ENCODE measurements around the gene PACRG.

Gene PACRG

GRCh38 chr6:163342571-163343539 lies 615.1 kb downstream of the PACRG start:
- no peaks in the 10 kb centered on the region for H3K27me3 Mint-ChIP-seq (ENCODE audit: low read depth)
- H3K4me3 Mint-ChIP-seq = no peak overlapping the region
- DNase-seq (ENCODE audit: low spot score) = no peak
- H3K9me3 Mint-ChIP-seq = no peaks in the 10 kb centered on the region
- H3K27ac Mint-ChIP-seq = no peak overlapping the region
- no peaks in the 10 kb centered on the region for H3K36me3 Mint-ChIP-seq (ENCODE audit: low read depth)
- H3K4me1 Mint-ChIP-seq (ENCODE audit: low read depth) = no peaks in the 10 kb centered on the region

DNA sequence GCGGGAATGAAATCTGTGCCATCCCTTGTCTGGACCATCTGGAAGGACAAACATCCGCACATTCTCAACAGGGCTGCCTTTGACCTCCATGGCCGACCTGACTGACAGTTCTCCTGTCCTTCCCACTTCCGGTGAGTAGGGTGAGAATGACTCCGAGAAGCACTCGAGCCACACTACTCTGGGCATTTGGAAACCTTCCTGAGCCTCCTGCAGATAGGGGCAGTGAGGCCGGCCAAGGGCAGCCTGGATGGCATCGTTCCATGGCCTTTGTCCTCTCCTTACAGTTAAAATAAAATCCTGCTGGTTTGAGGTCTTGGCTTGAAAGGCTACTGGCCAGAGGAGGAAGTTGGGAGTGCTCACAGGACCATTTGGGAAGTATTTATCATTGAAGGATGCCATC lies 615.8 kb downstream of the PACRG start:
- no peak overlapping the region for H3K4me3 Mint-ChIP-seq
- no peaks in the 10 kb centered on the region for H3K27me3 Mint-ChIP-seq (ENCODE audit: low read depth)
- no peak overlapping the region for H3K27ac Mint-ChIP-seq
- H3K36me3 Mint-ChIP-seq (ENCODE audit: low read depth) = no peaks in the 10 kb centered on the region
- DNase-seq (ENCODE audit: low spot score) = no peak
- no peaks in the 10 kb centered on the region for H3K9me3 Mint-ChIP-seq
- no peaks in the 10 kb centered on the region for H3K4me1 Mint-ChIP-seq (ENCODE audit: low read depth)

DNA sequence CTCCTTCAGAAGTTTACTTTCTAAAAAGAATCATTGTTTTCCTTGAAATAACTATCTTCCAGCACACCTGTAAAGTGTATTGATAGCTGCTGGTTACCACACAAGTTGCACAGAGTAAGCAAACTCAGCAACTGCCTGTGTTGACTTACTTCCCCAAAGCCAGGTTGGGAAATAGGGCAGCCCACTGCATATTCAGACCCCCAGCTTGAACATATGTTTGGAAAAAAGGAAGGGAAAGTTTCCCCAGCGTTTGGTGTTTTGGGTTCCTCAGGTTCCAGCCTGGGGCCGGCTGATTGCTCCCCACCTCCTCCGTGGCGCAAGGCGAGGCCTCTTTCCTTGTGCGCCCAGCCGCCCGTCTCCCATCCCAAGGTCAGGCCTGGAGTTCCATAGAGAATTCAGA lies 616.6 kb downstream of the PACRG start:
- no peaks in the 10 kb centered on the region for H3K36me3 Mint-ChIP-seq (ENCODE audit: low read depth)
- no peaks in the 10 kb centered on the region for H3K4me1 Mint-ChIP-seq (ENCODE audit: low read depth)
- no peaks in the 10 kb centered on the region for H3K27me3 Mint-ChIP-seq (ENCODE audit: low read depth)
- no peaks in the 10 kb centered on the region for H3K9me3 Mint-ChIP-seq
- no peak for DNase-seq (ENCODE audit: low spot score)
- H3K27ac Mint-ChIP-seq = no peak overlapping the region
- H3K4me3 Mint-ChIP-seq = no peak overlapping the region

GRCh38 chr6:163345931-163346330 lies 618.2 kb downstream of the PACRG start:
- Mint-ChIP-seq H3K27me3 (ENCODE audit: low read depth) (no peaks in the 10 kb centered on the region), H3K27ac (no peak overlapping the region), H3K9me3 (no peaks in the 10 kb centered on the region), H3K4me1 (ENCODE audit: low read depth) (no peaks in the 10 kb centered on the region), H3K36me3 (ENCODE audit: low read depth) (no peaks in the 10 kb centered on the region), H3K4me3 (no peak overlapping the region)
- no peak for DNase-seq (ENCODE audit: low spot score)

DNA sequence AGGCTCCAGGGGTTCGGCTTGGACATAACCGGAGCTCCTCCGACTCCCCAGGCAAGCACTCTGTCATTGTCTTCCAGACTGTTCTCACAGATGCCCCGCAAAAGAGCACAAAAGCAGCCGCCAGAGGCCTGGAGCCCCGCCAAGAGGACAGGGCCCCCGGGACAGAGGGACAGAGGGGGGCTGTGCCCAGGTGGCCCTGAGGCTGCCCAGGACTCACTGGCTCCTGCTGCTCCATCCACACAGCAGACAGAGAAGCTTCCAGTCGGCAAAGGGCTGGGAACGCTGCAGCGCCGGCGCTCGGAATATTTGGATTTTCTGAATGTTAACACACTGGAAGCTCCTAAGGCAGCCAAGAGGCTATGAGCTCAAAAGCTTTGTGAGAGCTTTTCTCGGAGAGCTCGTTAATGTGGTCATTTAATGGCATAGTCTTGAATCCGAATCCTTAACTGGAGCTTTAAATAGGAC lies 618.8 kb downstream of the PACRG start:
- DNase-seq (ENCODE audit: low spot score) = no peak
- Mint-ChIP-seq H3K27me3 (ENCODE audit: low read depth) (no peaks in the 10 kb centered on the region), H3K4me1 (ENCODE audit: low read depth) (no peaks in the 10 kb centered on the region), H3K36me3 (ENCODE audit: low read depth) (no peaks in the 10 kb centered on the region), H3K9me3 (no peaks in the 10 kb centered on the region), H3K4me3 (no peak overlapping the region), H3K27ac (no peak overlapping the region)

DNA sequence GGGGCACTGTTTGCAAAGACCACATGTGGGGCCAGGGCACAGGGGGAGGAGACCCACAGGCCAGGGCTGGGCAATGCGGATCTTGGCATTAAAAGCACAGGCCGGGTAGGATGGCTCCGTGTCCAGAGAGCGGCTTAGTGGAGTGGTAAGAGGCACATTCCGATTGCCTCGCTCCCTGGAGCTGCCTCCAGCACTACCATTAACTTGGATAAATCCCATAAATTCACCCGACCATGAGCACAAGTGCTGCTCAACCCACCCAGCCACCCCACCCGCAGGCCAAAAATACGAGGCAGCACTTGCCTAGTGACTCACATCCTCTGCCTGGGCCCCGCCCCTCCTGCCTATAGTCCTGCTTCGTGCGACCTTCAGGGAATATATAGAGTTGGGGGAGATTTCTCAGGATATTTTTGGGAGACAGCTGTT lies 619.3 kb downstream of the PACRG start:
- no peak overlapping the region for H3K4me3 Mint-ChIP-seq
- no peaks in the 10 kb centered on the region for H3K4me1 Mint-ChIP-seq (ENCODE audit: low read depth)
- no peaks in the 10 kb centered on the region for H3K36me3 Mint-ChIP-seq (ENCODE audit: low read depth)
- H3K27ac Mint-ChIP-seq = no peak overlapping the region
- DNase-seq (ENCODE audit: low spot score) = no peak
- no peaks in the 10 kb centered on the region for H3K27me3 Mint-ChIP-seq (ENCODE audit: low read depth)
- H3K9me3 Mint-ChIP-seq = no peaks in the 10 kb centered on the region

DNA sequence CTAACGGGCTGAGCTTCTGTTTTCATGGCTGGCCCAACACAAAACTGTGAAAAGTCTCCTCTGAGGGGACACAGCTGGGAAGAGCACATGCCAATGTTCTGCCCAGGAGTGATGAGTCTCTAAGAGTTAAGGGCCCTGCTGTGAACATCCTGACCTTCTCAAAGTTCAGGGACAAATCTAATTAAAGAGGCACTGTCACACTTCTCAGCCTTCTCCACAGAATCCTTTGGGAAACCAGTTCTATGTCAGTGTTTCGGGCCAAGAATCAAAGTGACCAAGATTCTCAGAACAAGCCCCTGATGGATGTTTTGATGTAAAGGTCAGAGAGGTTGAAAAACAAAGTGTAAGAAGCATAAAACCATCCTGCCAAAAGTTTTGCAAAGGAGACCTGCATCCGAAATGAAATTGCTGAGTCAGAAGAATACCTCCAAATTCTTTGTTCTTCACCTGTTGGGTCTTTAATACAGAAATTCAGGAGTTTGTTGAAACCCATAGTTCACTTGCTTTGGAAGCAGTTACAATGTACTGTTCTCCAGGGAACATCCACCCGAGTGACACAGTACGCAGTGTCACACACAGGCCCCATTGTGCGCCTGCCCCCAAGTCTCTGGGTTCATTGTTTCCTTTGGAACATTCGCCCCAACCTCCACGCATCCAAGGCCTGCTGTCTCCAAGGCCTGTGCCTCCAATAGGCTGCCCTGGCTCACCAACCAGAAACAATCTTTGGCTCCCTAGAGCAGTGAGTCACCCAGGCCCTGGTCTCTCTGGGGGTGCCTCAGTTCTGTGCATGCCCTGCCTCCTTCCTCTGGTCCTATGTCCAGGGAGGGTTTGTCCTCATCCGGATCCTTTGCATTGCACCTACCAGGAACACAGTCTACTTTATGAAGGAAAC lies 621.3 kb downstream of the PACRG start:
- no peak for DNase-seq (ENCODE audit: low spot score)
- Mint-ChIP-seq H3K4me1 (ENCODE audit: low read depth) (no peaks in the 10 kb centered on the region), H3K9me3 (no peaks in the 10 kb centered on the region), H3K36me3 (ENCODE audit: low read depth) (no peaks in the 10 kb centered on the region), H3K27me3 (ENCODE audit: low read depth) (no peaks in the 10 kb centered on the region), H3K27ac (no peak overlapping the region), H3K4me3 (no peak overlapping the region)

GRCh38 chr6:163349696-163350095 lies 621.9 kb downstream of the PACRG start:
- no peaks in the 10 kb centered on the region for H3K4me1 Mint-ChIP-seq (ENCODE audit: low read depth)
- no peak overlapping the region for H3K4me3 Mint-ChIP-seq
- peaks cover 4% of the 10 kb centered on the region for H3K27me3 Mint-ChIP-seq (ENCODE audit: low read depth)
- H3K9me3 Mint-ChIP-seq = no peaks in the 10 kb centered on the region
- no peak overlapping the region for H3K27ac Mint-ChIP-seq
- no peaks in the 10 kb centered on the region for H3K36me3 Mint-ChIP-seq (ENCODE audit: low read depth)
- DNase-seq (ENCODE audit: low spot score) = no peak

DNA sequence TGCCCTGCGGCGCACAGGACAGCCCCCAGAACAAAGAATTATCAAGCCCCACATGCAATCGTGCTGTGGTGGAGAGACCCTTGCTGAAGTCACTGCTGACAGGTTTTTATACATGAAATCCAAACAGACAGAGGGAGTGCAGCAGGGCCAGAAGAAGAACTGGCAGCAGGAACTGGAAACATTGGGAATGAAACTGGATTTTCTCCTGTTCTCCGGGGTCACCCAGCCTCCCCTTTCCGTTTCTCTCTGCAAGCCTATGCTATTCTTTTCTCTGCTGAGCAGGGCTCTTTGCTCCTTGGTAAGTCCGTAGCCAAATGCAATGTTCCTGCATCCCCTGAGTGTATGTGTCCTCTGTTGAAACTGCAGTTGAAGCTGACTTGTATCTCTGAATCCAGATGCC lies 623.2 kb downstream of the PACRG start:
- H3K36me3 Mint-ChIP-seq (ENCODE audit: low read depth) = no peaks in the 10 kb centered on the region
- H3K27me3 Mint-ChIP-seq (ENCODE audit: low read depth) = peaks cover 4% of the 10 kb centered on the region
- no peak for DNase-seq (ENCODE audit: low spot score)
- no peak overlapping the region for H3K4me3 Mint-ChIP-seq
- no peaks in the 10 kb centered on the region for H3K4me1 Mint-ChIP-seq (ENCODE audit: low read depth)
- H3K9me3 Mint-ChIP-seq = no peaks in the 10 kb centered on the region
- no peak overlapping the region for H3K27ac Mint-ChIP-seq

DNA sequence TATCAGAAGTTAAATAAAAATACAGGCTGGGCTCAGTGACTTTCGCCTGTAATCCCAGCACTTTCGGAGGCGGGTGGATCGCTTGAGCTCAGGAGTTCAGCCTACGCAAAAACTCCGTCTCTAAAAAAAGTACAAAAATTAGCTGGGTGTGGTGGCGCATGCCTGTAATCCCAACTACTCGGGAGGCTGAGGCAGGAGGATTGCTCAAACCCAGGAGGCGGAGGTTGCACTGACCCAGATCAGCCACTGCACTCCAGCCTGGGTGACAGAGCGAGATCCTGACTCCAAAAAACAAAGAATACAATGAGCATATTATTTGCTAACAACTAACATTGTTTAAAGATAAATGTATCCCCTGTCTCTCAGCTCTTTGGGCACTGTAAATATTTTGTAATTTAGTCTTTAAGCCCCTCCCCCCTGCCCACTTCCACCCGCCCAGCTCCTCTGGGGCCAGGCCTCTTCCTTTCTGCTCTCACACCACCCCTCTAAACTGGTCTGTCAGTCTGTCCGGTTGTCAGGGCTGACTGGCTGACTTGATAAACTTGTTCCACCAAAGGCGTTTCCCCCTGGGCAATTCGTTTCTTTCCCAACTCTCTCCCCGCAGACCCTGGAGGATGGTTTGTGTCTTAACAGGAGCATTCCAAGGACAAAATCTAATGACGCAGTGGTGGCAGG lies 624.4 kb downstream of the PACRG start:
- Mint-ChIP-seq H3K27me3 (ENCODE audit: low read depth) (peaks cover 4% of the 10 kb centered on the region), H3K27ac (no peak overlapping the region), H3K4me1 (ENCODE audit: low read depth) (no peaks in the 10 kb centered on the region), H3K36me3 (ENCODE audit: low read depth) (no peaks in the 10 kb centered on the region), H3K4me3 (no peak overlapping the region), H3K9me3 (no peaks in the 10 kb centered on the region)
- DNase-seq (ENCODE audit: low spot score) = no peak

- DNase-seq (ENCODE audit: low spot score) = no peak
- H3K9me3 Mint-ChIP-seq = no peaks in the 10 kb centered on the region
- peaks cover 4% of the 10 kb centered on the region for H3K27me3 Mint-ChIP-seq (ENCODE audit: low read depth)
- H3K27ac Mint-ChIP-seq = no peak overlapping the region
- no peaks in the 10 kb centered on the region for H3K36me3 Mint-ChIP-seq (ENCODE audit: low read depth)
- H3K4me1 Mint-ChIP-seq (ENCODE audit: low read depth) = no peaks in the 10 kb centered on the region
- no peak overlapping the region for H3K4me3 Mint-ChIP-seq
These were observed 625.2 kb downstream of the PACRG start for GRCh38 chr6:163352966-163353365.

GRCh38 chr6:163354085-163354484 lies 626.3 kb downstream of the PACRG start:
- Mint-ChIP-seq H3K36me3 (ENCODE audit: low read depth) (no peaks in the 10 kb centered on the region), H3K27ac (no peak overlapping the region), H3K27me3 (ENCODE audit: low read depth) (peaks cover 4% of the 10 kb centered on the region), H3K9me3 (no peaks in the 10 kb centered on the region), H3K4me3 (no peak overlapping the region), H3K4me1 (ENCODE audit: low read depth) (no peaks in the 10 kb centered on the region)
- no peak for DNase-seq (ENCODE audit: low spot score)

DNA sequence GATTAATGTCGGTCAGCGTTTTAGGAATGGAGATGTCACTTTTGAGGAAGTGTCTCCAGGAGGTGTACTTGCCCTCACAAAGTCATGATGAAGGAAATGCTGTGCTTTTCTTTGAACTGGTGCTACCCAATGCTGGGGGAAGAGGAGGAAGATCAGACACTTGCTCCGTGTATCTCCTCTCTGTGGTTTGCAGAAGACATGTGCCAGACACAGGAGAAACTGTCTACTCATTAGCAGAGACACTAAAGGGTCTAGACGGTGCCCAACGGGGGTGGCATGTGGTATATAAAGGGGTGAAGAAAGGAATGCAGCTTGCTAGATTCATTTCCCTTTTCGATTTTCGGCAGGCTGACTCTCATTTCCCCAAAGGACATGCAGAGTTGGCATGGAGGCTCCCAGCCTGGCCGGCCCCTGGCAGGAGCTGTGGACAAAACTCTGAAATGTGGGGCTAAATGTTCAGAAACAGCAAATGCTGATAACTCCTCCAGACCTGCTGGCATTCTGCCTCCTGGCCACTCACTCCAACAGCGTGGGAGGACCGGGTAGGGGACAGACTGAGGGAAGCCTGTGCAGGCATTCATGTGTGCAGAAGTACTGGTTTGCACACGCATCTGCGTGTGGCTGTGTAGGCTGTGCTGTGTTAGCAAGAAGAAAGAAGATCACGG lies 627.1 kb downstream of the PACRG start:
- no peak overlapping the region for H3K27ac Mint-ChIP-seq
- peaks cover 4% of the 10 kb centered on the region for H3K27me3 Mint-ChIP-seq (ENCODE audit: low read depth)
- H3K9me3 Mint-ChIP-seq = no peaks in the 10 kb centered on the region
- no peaks in the 10 kb centered on the region for H3K4me1 Mint-ChIP-seq (ENCODE audit: low read depth)
- DNase-seq (ENCODE audit: low spot score) = no peak
- H3K4me3 Mint-ChIP-seq = no peak overlapping the region
- no peaks in the 10 kb centered on the region for H3K36me3 Mint-ChIP-seq (ENCODE audit: low read depth)

Measured in T-helper 2 cell treated with Interferon-gamma antibody and Interleukin-4, amounts not matched to agents 5 μg/mL and 100 μg/mL, for 36 hours (primary cell).